Measurements from ENCODE around the gene SPTLC3. TPM values are rescaled to one million over a fixed set of nuclear protein-coding genes. Genes with fewer than 3 reads are reported as not detected.
A peak's percentile ranks its signal among the peaks of the same experiment; 100 is the strongest.

Gene SPTLC3
- not detected in 2 replicates for total RNA-seq
- 0.02 TPM for total RNA-seq (2013)
- 0.01 TPM in 1 of 2 replicates, not detected in the other for polyA plus RNA-seq
- not detected in 2 replicates for polyA minus RNA-seq

DNA sequence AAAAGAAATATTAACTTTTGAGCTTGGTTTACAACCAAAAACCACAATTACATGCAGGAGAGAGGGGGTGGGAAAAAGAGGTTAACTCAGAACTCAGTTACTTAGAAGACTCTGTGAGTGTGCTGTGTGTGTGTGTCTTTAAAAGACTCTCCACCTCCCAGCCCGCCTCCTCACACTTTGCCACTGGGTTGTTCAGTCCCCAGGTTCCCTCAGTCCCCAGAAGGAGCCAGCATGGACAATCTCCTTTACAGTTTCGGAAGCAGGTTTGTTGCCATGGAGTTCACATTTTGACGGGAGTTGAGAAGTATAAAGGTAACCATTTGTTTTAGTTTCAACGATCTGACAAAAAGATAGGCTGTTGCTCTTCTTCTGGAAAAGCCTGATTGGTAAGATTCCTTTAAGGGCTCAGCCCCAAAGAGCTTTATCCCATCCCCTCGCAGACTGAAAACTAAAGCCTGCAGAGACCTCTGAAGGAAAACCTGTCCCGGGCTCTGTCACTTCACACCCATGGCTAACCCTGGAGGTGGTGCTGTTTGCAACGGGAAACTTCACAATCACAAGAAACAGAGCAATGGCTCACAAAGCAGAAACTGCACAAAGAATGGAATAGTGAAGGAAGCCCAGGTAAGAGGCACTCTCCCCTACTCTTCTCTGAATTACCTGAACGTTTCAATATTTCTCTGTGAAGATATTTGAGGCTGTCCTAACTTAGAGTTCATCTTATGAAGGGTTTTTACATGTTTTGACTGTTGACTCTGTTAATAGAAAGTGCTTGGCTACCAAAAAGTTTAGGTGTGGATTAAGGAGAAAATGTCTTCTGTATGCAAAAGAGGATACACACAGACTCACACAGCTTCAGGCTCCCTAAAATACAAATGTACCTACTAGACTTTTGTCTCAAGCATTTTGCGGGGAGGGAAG is at the start of gene SPTLC3:
Gene SPTLC3, plus strand, starts transcription at position 212 of the 921 bp plus-strand sequence. Its CDS starts 296 bp downstream, at position 508.
- peak within 1 kb of the TSS; percentile 40 for H3K4me2 ChIP-seq (replicated peaks; ENCODE audit: low read depth, low read length, poor library complexity, severe bottlenecking)
- intact Hi-C loops (cut with micrococcal nuclease): no loop called here
- peak; percentile 2 for DNase-seq

DNA sequence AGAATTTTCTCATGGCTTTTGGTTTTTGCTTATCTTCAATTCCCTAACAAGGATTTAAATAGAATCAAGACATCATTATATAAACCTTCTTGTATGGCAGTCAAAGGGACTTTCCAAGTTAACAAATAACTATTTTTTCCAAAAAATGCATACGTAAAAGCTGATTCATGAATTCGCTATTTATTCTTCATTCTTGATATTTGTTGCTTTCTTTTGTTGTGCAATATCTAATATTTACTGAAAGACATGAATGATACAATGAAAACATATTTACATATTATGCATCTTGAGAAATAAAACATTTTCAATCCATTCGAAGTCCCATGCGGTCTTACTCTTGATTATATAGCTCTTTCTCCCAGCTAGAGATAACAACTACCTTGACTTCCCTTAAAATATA is 47.0 kb upstream of the SPTLC3 start:
- Histone ChIP-seq H3K4me1 (ENCODE audit: control insufficient read depth in 2 of 2, insufficient read depth in 2 of 2, low read length in 2 of 2) (no peaks in the 10 kb centered on the region), H3K9ac (ENCODE audit: low read length) (no peak overlapping the region), H3K4me2 (replicated peaks; ENCODE audit: low read depth, low read length, poor library complexity, severe bottlenecking) (no peak overlapping the region), H4K20me1 (ENCODE audit: control insufficient read depth, insufficient read depth, low read length, poor library complexity, severe bottlenecking) (no peaks in the 10 kb centered on the region), H2AFZ (ENCODE audit: insufficient read depth, low read depth, low read length, poor library complexity, severe bottlenecking) (no peak overlapping the region), H3K9me3 (ENCODE audit: control extremely low read depth in 1 of 3, control insufficient read depth in 2 of 3, insufficient read depth in 1 of 3, low read length in 2 of 3) (no peaks in the 10 kb centered on the region), H3K36me3 (replicated peaks in 1 of 2; ENCODE audit: control extremely low read depth in 1 of 2, control insufficient read depth in 1 of 2, extremely low read depth in 1 of 2, insufficient read depth in 2 of 2, low read length in 1 of 2) (no peaks in the 10 kb centered on the region), H3K79me2 (ENCODE audit: control insufficient read depth, insufficient read depth, low read length) (no peaks in the 10 kb centered on the region), H3K27ac (ENCODE audit: low read length in 2 of 2) (no peak overlapping the region), H3K4me3 (ENCODE audit: control extremely low read depth in 1 of 5, extremely low read depth in 1 of 5, insufficient read depth in 1 of 5, low read depth in 2 of 5, low read length in 4 of 5) (no peak overlapping the region), H3K27me3 (replicated peaks in 1 of 4; ENCODE audit: control extremely low read depth in 1 of 4, control insufficient read depth in 3 of 4, insufficient read depth in 4 of 4, low read length in 3 of 4) (no peaks in the 10 kb centered on the region)
- no peak for ATAC-seq (ENCODE audit: low read depth)
- no peak overlapping the region for H3K27ac Mint-ChIP-seq
- ChIA-PET CTCF (no interaction called here), POLR2A (no interaction called here)
- no CpG with 5 or more reads among the region's 4 CpGs for WGBS (ENCODE audit: insufficient coverage)
- no peaks in the 10 kb centered on the region for H3K27me3 Mint-ChIP-seq
- DNase-seq: no peak
- no peaks in the 10 kb centered on the region for H3K4me1 Mint-ChIP-seq
- H3K4me3 Mint-ChIP-seq: no peak overlapping the region
- no peaks in the 10 kb centered on the region for H3K9me3 Mint-ChIP-seq (ENCODE audit: insufficient read depth)
- intact Hi-C loops (cut with micrococcal nuclease): no loop called here
- TF ChIP-seq, protein P1, sequence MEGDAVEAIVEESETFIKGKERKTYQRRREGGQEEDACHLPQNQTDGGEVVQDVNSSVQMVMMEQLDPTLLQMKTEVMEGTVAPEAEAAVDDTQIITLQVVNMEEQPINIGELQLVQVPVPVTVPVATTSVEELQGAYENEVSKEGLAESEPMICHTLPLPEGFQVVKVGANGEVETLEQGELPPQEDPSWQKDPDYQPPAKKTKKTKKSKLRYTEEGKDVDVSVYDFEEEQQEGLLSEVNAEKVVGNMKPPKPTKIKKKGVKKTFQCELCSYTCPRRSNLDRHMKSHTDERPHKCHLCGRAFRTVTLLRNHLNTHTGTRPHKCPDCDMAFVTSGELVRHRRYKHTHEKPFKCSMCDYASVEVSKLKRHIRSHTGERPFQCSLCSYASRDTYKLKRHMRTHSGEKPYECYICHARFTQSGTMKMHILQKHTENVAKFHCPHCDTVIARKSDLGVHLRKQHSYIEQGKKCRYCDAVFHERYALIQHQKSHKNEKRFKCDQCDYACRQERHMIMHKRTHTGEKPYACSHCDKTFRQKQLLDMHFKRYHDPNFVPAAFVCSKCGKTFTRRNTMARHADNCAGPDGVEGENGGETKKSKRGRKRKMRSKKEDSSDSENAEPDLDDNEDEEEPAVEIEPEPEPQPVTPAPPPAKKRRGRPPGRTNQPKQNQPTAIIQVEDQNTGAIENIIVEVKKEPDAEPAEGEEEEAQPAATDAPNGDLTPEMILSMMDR (IDR thresholded peaks at IDR 0.05): no peak
- TF ChIP-seq EZH2 (IDR thresholded peaks at IDR 0.05; ENCODE audit: borderline replicate concordance, insufficient read depth, low read depth, low read length, poor library complexity, severe bottlenecking): no peak

More for the DNA sequence above, at the start of gene SPTLC3:
- WGBS (ENCODE audit: insufficient coverage): 8% methylated on average over 2 of the region's 9 CpGs
- TF ChIP-seq EZH2 (IDR thresholded peaks at IDR 0.05; ENCODE audit: borderline replicate concordance, insufficient read depth, low read depth, low read length, poor library complexity, severe bottlenecking): no peak
- TF ChIP-seq, protein P1 (IDR thresholded peaks at IDR 0.05): no peak
- Mint-ChIP-seq H3K27me3 (no peaks in the 10 kb centered on the region), H3K9me3 (ENCODE audit: insufficient read depth) (no peaks in the 10 kb centered on the region), H3K27ac (peak within 1 kb of the TSS; percentile 8), H3K4me3 (peak within 1 kb of the TSS; percentile 52), H3K4me1 (peaks cover 26% of the 10 kb centered on the region)
- no peak within 1 kb of the TSS for H3K9ac ChIP-seq (ENCODE audit: low read length)
- no peaks in the 10 kb centered on the region for H3K27me3 ChIP-seq (replicated peaks in 1 of 4; ENCODE audit: control extremely low read depth in 1 of 4, control insufficient read depth in 3 of 4, insufficient read depth in 4 of 4, low read length in 3 of 4)
- ATAC-seq (ENCODE audit: low read depth): no peak
- no peak within 1 kb of the TSS for H2AFZ ChIP-seq (ENCODE audit: insufficient read depth, low read depth, low read length, poor library complexity, severe bottlenecking)
- no peak within 1 kb of the TSS for H3K4me3 ChIP-seq (ENCODE audit: control extremely low read depth in 1 of 5, extremely low read depth in 1 of 5, insufficient read depth in 1 of 5, low read depth in 2 of 5, low read length in 4 of 5)
- H3K9me3 ChIP-seq (ENCODE audit: control extremely low read depth in 1 of 3, control insufficient read depth in 2 of 3, insufficient read depth in 1 of 3, low read length in 2 of 3): no peaks in the 10 kb centered on the region
- CTCF ChIA-PET: no interaction called here
- POLR2A ChIA-PET: no interaction called here
- H3K79me2 ChIP-seq (ENCODE audit: control insufficient read depth, insufficient read depth, low read length): no peaks in the 10 kb centered on the region
- no peaks in the 10 kb centered on the region for H4K20me1 ChIP-seq (ENCODE audit: control insufficient read depth, insufficient read depth, low read length, poor library complexity, severe bottlenecking)
- no peak within 1 kb of the TSS for H3K27ac ChIP-seq (ENCODE audit: low read length in 2 of 2)
- H3K4me1 ChIP-seq (ENCODE audit: control insufficient read depth in 2 of 2, insufficient read depth in 2 of 2, low read length in 2 of 2): peaks cover 20 to 22% of the 10 kb centered on the region in 2 donors
- H3K36me3 ChIP-seq (replicated peaks in 1 of 2; ENCODE audit: control extremely low read depth in 1 of 2, control insufficient read depth in 1 of 2, extremely low read depth in 1 of 2, insufficient read depth in 2 of 2, low read length in 1 of 2): no peaks in the 10 kb centered on the region
